Stimulated activated CD4-positive, alpha-beta T cell treated with anti-CD3 and anti-CD28 coated beads, Interleukin-4, amount 100 ng/mL, for 48 hours (primary cell): Measurements from ENCODE around the gene CHST11.
A peak's percentile ranks its signal among the peaks of the same experiment; 100 is the strongest.

Experiments used
- DNase-seq, 2 donors: peaks; one replicate each; pipeline ENCODE4 v3.0.0-alpha.2; 2020; ENCODE audit warnings: low read depth in 2 of 2

CHST11 gene

DNA sequence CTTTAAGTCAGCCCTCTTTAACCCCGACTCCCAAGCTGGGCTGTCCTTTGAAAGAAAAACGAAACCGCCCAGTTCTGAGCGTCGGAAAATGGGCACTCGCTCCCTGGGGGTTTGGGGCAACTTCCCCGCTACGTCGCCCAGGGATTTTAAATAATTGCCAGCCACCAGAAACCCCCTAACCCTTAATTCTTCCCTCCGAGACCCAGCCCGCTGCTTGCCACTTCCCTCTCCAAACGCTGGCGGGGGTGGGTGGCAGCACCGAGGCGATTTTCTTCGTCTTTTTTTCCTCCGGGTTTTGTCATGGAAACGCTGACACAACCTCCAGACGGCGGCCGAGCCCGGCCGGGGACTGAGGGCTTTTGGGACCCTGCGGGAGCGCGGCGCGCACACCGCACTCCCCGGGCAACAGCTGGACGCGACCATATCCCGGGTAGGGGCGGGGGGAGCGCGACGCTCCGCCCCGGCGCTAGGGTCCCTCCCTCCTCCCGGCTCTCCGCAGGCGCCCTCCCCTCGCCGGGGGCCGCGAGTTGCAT is at the start of gene CHST11:
TSS of gene CHST11 (plus strand) at position 532 of the 533 bp plus-strand sequence.
- DNase-seq, result peak; percentile 63 to 73

DNA sequence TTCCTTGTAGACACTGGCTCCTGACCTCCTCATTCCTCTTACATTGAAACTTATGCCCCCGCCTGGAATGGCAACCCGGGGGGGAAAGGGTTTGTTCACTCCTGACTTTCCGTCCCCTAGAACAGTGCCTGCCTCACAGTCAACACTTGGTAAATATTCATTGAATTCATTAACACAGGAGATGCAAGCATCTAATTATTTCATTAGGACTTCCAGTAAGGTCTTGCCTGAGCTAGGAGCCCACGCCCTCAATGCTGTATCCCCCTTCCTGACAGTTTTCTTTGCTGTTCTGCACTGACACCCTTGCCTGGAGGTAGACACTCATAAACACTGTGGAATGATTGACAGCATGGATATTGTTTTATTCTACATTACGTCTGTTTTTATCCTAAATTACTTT is 49.3 kb upstream of the CHST11 start:
- no peak for DNase-seq

- no peak for DNase-seq
Measured at GRCh38 chr12:104407922-104408321, 48.8 kb upstream of the CHST11 start.

- no peak for DNase-seq
Measured at GRCh38 chr12:104410326-104410725, 46.4 kb upstream of the CHST11 start.

DNA sequence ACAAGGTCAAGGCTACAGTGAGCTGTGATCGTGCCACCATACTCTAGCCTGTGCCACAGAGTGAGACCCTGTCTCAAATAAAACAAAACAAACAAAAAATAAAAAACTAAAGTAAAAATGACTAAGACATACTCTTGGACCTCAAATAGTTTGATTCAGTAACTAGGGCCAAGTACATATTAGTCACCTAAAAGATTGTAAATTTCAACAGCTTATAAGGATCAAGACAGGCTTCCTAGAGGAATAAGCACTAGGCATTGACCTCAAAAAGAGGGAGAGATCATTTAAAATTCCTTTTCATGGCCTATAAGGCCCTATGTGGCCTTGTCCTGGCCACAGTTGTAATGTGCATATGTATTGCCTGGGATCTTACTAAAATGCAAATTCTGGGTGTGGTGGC is 46.0 kb upstream of the CHST11 start:
- no peak for DNase-seq

GRCh38 chr12:104411826-104412641 is 44.7 kb upstream of the CHST11 start:
- no peak for DNase-seq

DNA sequence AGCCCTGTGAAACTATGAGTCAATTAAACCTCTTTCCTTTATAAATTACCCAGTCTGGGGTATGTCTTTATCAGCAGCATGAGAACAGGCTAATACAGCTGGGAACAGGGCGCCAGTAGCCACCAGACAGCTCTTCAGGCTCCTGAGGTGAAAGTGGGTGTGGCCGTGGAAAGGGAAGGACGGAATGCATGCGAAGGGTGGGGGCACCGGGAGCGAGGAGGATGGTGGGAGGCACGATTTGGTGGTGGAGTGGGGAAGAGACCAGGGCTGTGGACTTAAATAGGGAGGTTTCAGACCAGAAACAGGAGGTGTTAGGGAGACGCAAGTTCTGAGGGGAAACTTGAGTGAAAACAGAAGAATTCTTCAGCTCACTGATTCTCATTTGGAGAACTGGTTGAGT is 44.1 kb upstream of the CHST11 start:
- no peak for DNase-seq

- DNase-seq, result no peak
Measured at GRCh38 chr12:104413330-104413729, 43.4 kb upstream of the CHST11 start.

GRCh38 chr12:104414581-104415341 is 42.0 kb upstream of the CHST11 start:
- DNase-seq, result no peak

DNA sequence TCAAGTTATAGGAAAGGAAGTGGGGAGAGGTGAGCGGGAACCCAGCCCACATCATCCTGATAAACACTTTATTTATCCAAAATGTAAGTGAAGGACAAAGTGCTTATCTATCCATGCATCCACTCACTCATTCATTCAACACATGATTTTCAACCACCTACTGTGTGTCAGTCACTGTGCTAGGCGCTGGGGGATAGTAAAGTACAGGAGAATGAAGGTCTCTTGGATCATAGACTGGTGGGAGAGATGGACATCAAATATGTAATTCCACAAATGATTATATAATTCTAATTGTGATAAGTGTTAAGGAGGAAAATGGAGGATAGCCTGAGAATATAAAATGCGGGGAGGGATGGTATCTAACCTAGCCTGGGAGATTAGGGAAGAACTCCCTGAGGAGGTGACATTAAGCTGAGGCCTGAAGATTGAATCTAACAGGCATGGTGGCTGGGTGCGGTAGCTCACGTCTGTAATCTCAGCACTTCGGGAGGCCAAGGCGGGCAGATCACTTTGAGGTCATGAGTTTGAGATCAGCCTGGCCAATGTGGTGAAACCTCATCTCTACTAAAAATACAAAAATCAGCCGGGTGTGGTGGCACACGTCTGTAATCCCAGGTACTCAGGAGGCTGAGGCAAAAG is 41.3 kb upstream of the CHST11 start:
- no peak for DNase-seq

DNA sequence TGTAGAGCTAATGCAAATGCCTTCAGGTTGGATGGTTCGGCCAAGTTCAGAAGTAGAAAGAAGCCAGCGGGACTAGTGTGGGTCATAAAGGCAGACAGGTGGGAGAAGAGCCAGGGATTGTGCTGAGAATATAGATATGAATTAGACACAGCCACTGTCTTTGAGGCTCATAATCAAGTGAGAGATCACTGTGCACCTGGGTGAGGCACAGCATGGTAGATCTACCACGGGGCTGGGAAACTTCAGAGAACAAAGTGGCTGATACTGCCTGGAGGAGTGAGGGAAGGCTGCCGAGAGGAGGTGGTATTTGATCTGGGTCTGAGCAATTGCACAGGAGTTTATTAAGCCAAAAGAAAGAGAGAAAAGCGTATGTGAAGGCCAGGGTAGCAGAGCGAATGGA is 40.6 kb upstream of the CHST11 start:
- no peak for DNase-seq

DNA sequence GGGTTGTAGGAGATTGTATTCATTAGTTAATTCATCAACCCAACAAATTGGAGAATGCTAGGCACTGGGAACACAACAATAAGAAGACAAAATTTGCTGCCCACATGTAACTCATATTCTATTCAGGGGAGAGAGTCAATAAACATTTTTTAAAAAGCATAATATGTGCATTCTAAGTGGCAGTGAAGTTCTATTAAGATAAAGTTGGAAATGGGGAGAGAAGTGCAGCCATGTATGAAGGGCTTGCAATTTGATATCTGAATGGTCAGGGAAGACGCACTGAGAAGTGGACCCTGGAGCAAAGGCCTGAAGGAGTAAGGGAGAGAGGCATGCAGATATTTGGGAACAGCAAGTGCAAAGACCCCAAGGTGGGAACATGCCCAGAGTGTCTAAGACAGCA is 40.2 kb upstream of the CHST11 start:
- no peak for DNase-seq

DNA sequence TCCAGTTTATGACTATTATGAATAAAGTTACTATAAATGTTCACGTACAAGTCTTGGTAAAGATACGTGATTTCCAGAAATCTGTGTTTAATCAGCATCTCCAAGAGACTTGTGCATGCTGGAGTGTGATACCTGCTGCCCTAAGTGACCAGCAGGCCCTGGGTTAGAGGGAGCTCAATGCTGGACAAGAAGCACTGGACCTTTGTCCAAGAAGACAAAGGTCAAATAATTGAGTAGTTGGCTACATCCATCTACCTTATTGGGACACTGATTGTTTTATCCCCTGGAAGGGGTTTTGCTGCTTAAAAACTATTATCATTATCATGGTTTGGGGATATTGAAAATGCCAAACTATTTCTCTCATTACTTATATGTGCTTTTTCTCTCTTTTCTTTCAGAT is 37.0 kb upstream of the CHST11 start:
- DNase-seq, result no peak

DNA sequence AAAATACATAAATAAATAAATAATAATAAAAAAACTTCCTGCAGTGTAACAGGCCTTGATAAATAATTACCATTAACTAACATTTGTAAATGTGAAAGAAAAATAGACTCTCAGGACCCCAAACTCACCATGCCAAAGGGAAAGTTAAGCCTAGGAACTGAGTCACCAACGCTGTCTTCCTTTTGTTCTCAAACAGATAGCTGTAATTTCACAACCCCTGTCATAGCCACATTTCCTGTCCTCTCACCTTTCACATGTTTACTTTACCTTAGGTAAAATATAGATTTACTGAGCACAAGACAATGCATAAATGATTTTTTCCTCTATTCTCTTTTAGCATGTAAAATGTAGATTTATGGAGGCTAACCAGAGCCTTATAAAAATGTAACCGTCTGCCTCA is 35.9 kb upstream of the CHST11 start:
- no peak for DNase-seq

DNA sequence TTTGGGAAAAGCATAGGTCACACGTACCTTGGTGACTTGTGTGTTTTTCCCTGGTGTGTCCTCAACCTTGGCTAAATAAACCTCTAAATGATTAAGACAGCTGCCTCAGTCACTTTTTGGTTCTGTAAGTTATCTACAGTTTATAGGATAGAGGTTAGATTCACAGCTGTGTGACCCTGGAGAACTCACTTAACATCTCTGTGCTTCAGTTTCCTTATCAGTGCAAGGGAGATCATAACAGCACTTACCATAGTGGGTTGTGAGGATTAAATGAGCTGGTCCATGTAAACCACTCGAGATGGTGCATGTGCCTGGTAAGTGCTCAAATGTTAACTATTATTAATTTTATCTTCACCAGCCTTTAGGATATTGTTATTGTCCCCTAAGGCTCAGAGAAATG is 35.4 kb upstream of the CHST11 start:
- DNase-seq, result no peak

- no peak for DNase-seq
Measured at GRCh38 chr12:104422441-104422840, 34.3 kb upstream of the CHST11 start.

DNA sequence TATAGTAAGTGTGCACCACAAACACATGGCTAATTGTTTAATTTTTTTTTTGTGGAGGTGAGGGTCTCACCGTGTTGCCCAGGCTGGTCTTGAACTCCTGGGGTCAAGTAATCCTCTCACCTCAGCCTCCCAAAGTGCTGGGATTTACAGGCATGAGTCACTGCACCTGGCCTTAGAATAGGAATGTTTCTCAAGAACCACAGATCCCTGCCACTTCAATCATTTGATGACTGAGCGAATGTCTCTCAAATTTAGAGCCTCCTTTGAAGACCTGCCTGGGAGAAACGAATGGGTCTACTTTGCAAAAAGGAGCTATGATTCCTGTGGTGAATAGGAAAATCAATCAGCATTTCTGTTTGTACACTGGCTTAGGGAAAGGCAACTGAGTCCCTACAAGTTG is 33.5 kb upstream of the CHST11 start:
- no peak for DNase-seq

DNA sequence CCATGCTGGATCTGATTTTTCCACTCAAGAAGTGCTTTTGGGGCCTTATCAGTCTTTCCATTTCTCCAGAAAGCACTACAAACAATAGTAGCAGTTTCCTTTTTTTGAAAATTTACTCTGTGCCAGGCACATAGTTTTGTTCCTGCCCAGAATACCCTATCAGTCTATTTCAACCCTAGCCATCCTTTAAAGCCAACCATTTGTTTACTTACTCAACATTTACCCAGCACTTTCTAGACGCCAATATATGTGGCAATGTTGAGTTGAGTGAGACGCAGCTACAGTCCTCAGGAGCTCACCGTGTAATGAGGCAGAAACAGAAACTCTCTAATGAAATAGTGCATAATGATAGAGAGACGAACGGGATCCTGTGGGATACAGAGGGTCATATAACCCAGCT is 32.9 kb upstream of the CHST11 start:
- DNase-seq, result no peak

GRCh38 chr12:104424955-104425354 is 31.8 kb upstream of the CHST11 start:
- no peak for DNase-seq

- DNase-seq, result no peak
Measured at GRCh38 chr12:104425614-104426013, 31.1 kb upstream of the CHST11 start.

- no peak for DNase-seq
Measured at GRCh38 chr12:104426926-104427546, 29.7 kb upstream of the CHST11 start.

DNA sequence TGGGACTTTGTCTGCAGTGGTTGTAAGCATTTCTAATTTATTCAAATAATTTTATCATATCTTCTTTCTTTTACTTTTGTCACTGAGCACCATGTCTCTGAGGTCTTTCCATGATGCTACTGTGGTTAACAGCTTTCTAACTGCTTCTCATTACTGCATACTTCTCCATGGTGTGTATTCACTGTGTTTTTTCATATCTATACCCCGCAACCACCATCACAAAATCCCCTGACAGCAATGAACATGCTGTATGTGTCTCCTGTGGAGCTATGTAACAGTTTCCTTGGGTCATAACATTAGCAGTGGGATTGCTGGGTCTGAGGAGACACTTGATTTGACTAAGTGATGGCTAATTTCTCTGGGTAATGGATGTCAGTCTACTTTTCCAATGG is 29.2 kb upstream of the CHST11 start:
- no peak for DNase-seq
